NOMO-1 (cell line): ENCODE results near the gene ZBTB4.

ENCODE experiments used
- DNase-seq, 2 experiments: peaks; one replicate each; lab custom pipeline; 2025; ENCODE audit not compliant: unreplicated experiment in 2 of 2; lab: John Stamatoyannopoulos, UW

ZBTB4 gene

GRCh38 chr17:7425316-7425715 lies 54.1 kb downstream of the ZBTB4 start, which contains the start of gene SPEM2:
SPEM2 (plus strand) TSS chr17:7425616; CDS start chr17:7425689, 73 bp downstream.
- DNase-seq = no peak

DNA sequence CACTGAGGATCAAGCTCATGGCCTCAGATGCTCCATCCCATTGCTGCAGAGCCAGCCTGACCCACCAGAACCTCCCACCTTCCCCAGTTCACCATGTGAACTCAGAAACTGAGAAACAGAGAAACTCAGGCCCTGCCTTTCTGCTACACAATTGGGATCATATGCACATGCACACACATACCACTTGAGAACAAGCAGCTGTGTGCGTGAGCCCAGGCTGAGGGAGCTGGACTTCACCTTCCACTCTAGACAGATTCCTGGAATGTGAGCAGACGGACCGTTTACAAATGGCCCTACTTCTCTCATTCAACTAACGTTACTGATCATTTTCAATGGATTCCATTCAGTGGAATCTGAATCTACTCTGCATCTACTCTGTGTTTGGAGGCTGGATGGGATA lies 55.8 kb downstream of the ZBTB4 start:
- no peak for DNase-seq

- no peak for DNase-seq
Observed at GRCh38 chr17:7421186-7421585, 58.2 kb downstream of the ZBTB4 start.

DNA sequence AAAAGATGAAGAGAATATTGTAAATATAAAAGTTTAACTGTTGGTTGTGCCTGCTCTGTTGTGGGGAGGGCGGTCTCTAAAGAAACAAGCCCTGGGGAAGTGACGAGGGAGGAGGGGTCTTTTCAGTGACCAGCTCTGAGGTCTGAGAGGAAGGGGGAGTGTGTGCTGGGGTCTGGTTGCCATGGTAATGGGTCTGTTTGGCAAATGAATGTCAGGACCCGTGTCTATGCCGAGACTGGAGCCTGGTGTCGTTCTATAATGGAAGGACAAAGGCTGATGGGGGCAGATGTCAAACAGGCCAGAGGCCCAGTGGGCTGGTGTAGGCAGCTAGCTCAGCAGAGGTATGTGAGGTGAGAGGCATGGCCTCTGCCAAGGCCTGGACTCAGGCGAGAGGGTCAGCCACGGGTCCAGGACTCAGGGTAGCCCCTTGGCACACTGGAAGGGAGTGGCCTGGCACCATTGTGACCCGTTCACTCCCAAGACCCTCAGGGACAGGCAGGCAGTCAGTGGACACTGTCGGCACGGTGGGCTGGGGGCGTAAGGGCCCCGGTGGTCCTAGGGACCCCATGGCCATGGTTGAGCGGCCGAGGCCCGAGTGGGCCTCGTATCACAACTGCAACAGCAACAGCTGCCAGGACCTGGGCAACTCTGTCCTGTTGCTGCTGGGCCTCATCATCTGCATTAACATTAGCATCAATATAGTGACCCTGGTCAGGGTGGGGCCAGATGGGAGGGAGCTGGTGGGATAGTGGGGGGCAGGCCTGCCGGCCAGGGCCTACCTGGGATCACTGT lies 59.4 kb downstream of the ZBTB4 start, which contains the start of gene SPEM1:
Gene SPEM1, plus strand, starts transcription at position 506 of the 792 bp plus-strand sequence. Its CDS starts 61 bp downstream, at position 567.
- DNase-seq = no peak

DNA sequence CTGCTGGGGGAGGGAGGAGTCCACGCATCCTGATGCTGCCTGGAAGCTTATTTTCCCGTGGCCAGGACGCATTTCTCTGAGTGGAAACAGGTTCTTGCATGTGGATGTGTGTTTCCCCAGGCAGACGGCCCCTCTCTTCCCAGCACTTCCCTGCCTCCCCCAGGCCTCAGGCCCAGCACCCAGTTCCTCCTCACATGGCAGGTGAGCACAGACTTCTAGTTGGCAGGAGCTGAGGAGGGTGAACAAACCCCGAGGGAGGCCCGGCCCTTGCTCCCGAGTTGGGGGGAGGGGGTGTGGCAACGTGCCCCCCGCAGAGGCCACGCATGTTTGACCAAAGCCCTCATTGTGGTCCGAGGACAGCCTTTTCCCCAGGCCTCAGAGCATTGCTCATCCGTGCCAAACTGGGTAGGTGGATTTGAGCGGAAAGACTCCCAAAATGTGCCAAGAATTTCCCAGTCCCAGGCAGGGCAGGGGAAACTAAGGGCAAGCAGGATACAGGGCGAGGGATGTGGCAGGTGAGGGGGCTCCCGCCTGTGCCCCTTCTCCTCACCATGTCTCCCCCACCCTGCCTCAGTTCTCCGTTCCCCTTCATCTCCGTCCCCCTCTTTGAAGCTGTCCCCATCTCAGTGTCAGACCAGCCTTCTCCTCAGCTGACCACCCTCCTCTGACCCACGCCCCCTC lies 60.8 kb downstream of the ZBTB4 start:
- DNase-seq = no peak

- DNase-seq = no peak
Observed at GRCh38 chr17:7417056-7417655, 62.3 kb downstream of the ZBTB4 start.

DNA sequence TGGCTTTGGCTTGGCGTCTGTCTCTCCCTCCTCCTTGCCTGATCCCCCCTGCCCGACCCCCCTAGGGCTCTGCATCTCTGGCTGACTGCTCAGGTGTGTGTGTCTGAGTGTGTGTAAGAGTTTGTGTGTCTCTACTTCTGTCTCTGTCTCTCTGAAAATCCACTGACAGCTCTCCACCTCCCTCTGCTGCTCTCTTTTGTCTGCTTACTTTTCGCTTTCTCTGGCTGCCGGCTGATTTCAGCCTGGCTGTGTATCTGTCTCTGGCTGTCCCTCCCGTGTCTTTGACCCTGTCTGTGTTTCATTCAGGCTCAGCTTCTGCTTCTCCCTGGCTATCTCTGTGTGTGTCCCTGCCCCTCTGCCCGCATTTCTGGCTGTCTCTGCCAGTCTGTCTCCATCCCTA lies 63.1 kb downstream of the ZBTB4 start:
- no peak for DNase-seq

DNA sequence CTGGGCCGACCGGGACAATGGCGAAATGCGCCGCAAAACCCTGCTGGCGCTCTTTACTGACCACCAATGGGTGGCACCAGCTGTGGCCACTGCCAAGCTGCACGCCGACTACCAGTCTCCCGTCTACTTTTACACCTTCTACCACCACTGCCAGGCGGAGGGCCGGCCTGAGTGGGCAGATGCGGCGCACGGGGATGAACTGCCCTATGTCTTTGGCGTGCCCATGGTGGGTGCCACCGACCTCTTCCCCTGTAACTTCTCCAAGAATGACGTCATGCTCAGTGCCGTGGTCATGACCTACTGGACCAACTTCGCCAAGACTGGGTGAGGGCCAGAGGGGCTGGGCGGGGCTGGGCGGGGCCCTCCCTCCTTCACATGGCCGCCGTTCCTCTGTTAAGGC lies 63.6 kb downstream of the ZBTB4 start:
- DNase-seq = no peak

DNA sequence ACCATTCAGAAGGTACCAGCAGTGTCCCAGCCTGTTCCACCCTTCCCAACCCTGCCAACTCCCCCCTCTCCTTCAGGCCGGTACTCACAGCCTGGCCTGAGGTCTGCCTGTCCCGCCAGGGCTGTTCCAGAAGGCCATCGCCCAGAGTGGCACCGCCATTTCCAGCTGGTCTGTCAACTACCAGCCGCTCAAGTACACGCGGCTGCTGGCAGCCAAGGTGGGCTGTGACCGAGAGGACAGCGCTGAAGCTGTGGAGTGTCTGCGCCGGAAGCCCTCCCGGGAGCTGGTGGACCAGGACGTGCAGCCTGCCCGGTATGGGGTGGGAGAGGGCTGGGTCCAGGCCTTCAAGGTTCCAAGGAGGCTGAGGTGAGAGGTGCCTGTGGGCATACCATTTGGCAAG lies 64.6 kb downstream of the ZBTB4 start:
- DNase-seq = no peak

- no peak for DNase-seq
Observed at GRCh38 chr17:7413346-7413985, 66.0 kb downstream of the ZBTB4 start.

- DNase-seq = no peak
Observed at GRCh38 chr17:7411427-7411750, 68.0 kb downstream of the ZBTB4 start.

GRCh38 chr17:7410634-7411426 lies 68.6 kb downstream of the ZBTB4 start:
- no peak for DNase-seq

GRCh38 chr17:7409716-7410115 lies 69.7 kb downstream of the ZBTB4 start:
- DNase-seq = no peak
